GM10847 (cell line): ENCODE measurements around the gene DSG2.

Experiments
- POLR2A ChIP-seq: IDR thresholded peaks from 2 replicates; pipeline ENCODE4 v1.6.1; 2011; ENCODE audit not compliant: insufficient read length; ENCODE audit errors: extremely low read depth

DSG2 gene

GRCh38 chr18:31592506-31593157, 94.7 kb downstream of the DSG2 start:
- no peak for TF ChIP-seq POLR2A

DNA sequence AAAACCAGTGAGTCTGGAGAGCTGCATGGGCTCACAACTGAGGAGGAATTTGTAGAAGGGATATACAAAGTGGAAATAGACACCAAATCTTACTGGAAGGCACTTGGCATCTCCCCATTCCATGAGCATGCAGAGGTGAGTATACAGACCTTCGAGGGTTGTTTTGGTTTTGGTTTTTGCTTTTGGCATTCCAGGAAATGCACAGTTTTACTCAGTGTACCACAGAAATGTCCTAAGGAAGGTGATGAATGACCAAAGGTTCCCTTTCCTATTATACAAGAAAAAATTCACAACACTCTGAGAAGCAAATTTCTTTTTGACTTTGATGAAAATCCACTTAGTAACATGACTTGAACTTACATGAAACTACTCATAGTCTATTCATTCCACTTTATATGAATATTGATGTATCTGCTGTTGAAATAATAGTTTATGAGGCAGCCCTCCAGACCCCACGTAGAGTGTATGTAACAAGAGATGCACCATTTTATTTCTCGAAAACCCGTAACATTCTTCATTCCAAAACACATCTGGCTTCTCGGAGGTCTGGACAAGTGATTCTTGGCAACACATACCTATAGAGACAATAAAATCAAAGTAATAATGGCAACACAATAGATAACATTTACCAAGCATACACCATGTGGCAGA, 97.3 kb downstream of the DSG2 start:
- TF ChIP-seq POLR2A = no peak

DNA sequence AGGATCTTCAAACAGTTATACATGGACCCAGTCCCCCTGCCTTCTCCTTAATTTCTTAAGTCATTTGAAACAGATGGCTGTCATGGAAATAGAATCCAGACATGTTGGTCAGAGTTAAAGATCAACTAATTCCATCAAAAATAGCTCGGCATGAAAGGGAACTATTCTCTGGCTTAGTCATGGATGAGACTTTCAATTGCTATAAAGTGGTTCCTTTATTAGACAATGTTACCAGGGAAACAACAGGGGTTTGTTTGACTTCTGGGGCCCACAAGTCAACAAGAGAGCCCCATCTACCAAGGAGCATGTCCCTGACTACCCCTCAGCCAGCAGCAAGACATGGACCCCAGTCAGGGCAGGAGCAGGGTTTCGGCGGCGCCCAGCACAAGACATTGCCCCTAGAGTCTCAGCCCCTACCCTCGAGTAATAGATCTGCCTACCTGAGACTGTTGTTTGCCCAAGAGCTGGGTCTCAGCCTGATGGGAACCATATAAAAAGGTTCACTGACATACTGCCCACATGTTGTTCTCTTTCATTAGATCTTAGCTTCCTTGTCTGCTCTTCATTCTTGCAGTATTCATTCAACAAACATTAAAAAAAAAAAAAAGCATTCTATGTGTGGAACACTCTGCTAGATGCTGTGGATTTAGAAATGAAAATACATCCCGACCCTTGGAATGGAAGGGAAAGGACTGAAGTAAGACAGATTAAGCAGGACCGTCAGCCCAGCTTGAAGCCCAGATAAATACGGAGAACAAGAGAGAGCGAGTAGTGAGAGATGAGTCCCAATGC, 98.3 kb downstream of the DSG2 start:
- TF ChIP-seq POLR2A = no peak

DNA sequence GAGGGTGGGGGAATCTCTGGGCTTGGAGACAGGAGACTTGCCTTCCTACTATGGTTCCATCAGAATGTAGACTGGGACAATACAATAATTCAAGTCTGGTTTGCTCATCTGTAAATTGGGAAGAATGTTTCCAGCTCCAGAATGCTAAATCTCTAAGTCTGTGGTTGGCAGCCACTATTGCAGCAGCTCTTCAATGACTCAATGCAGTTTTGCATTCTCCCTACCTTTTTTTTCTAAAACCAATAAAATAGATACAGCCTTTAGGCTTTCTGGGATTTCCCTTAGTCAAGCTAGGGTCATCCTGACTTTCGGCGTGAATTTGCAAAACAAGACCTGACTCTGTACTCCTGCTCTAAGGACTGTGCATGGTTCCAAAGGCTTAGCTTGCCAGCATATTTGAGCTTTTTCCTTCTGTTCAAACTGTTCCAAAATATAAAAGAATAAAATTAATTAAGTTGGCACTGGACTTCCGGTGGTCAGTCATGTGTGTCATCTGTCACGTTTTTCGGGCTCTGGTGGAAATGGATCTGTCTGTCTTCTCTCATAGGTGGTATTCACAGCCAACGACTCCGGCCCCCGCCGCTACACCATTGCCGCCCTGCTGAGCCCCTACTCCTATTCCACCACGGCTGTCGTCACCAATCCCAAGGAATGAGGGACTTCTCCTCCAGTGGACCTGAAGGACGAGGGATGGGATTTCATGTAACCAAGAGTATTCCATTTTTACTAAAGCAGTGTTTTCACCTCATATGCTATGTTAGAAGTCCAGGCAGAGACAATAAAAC, 100.2 kb downstream of the DSG2 start:
- no peak for TF ChIP-seq POLR2A
